Stimulated activated CD8-positive, alpha-beta memory T cell treated with anti-CD3 and anti-CD28 coated beads, Interleukin-2, amount 100 ng/mL, for 1 hour (primary cell): ENCODE measurements around the gene ECM1.

Experiments used
- DNase-seq, 2 donors: peaks; one replicate each; pipeline ENCODE4 v3.0.0-alpha.2; 2020; ENCODE audit warnings: low read depth in 2 of 2

ECM1 gene

GRCh38 chr1:150507912-150508864, at the start of gene ECM1:
Gene ECM1, plus strand, starts transcription at chr1:150508109. Its CDS starts 101 bp downstream, at chr1:150508210.
- no peak for DNase-seq

GRCh38 chr1:150464422-150464826, 43.5 kb upstream of the ECM1 start:
- peak; percentile 22 to 39 for DNase-seq

GRCh38 chr1:150466964-150467363, 40.9 kb upstream of the ECM1 start:
- DNase-seq = no peak

- no peak for DNase-seq
Measured at GRCh38 chr1:150469291-150469690, 38.6 kb upstream of the ECM1 start.

GRCh38 chr1:150472601-150473200, 35.2 kb upstream of the ECM1 start:
- DNase-seq = no peak

GRCh38 chr1:150473659-150474058, 34.2 kb upstream of the ECM1 start:
- DNase-seq = no peak

- no peak for DNase-seq
Measured at GRCh38 chr1:150474869-150475268, 33.0 kb upstream of the ECM1 start.

- DNase-seq = no peak
Measured at GRCh38 chr1:150476754-150477153, 31.2 kb upstream of the ECM1 start.

GRCh38 chr1:150477320-150477719, 30.6 kb upstream of the ECM1 start:
- DNase-seq = no peak

GRCh38 chr1:150477733-150478132, 30.2 kb upstream of the ECM1 start:
- no peak for DNase-seq

- DNase-seq = no peak
Measured at GRCh38 chr1:150479370-150479769, 28.5 kb upstream of the ECM1 start.

- DNase-seq = no peak
Measured at GRCh38 chr1:150479927-150480352, 28.0 kb upstream of the ECM1 start.

- DNase-seq = no peak
Measured at GRCh38 chr1:150484431-150484830, 23.5 kb upstream of the ECM1 start.

GRCh38 chr1:150484861-150485260, 23.0 kb upstream of the ECM1 start:
- no peak for DNase-seq

GRCh38 chr1:150486966-150487762, 20.7 kb upstream of the ECM1 start, which contains the start of gene TARS2:
Gene TARS2, plus strand, starts transcription at chr1:150487419. Its CDS starts 32 bp downstream, at chr1:150487451.
- peak; percentile 80 for DNase-seq

- no peak for DNase-seq
Measured at GRCh38 chr1:150487763-150488115, 20.2 kb upstream of the ECM1 start.

GRCh38 chr1:150493175-150493574, 14.7 kb upstream of the ECM1 start:
- no peak for DNase-seq

GRCh38 chr1:150498342-150498741, 9.6 kb upstream of the ECM1 start:
- no peak for DNase-seq

GRCh38 chr1:150505431-150505830, 2.5 kb upstream of the ECM1 start:
- no peak for DNase-seq

GRCh38 chr1:150508982-150509381, 1.1 kb downstream of the ECM1 start:
- DNase-seq = no peak

GRCh38 chr1:150511551-150511950, 3.6 kb downstream of the ECM1 start:
- no peak for DNase-seq

- no peak for DNase-seq
Measured at GRCh38 chr1:150511985-150512660, 4.2 kb downstream of the ECM1 start.
